Left forelimb (tissue), 1 donor: ENCODE results near the gene CDK16.

ENCODE experiments used
- DNase-seq: peaks from one replicate; pipeline ENCODE4 v3.0.0-alpha.2; 2018; ENCODE audit warnings: low spot score

Gene CDK16

DNA sequence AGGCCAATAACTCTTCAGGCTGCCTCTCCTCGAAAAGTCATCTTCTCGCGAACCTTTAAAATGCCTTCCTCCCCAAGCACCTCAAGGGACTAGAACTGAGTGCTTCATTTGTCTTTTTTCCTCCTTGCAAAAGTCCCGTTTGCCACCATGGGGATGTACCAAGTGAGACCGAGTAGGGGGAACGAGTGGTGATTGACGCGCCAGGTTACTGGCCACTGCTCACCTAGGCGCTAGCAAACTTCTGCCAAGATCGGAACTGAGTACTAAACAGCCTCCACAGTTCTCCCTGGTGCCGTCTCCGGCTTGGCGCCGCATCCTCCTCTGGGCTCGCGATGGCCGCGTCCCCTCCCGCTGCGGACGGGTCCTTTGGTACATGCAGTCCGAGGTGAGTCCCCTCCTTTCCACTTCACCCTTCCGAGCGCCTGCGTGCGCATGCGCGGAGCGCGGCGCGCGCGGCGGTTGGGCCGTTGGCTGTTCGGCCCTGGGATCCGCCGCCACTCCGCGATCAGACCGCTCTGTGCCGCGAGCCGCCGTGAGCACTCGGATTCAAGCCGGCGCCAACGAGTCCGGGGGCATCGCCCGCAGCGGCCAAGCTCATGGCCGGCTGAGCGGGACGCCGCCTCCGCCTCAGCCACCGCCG is at the start of gene CDK16:
CDK16 (plus strand) TSS at position 402 of the 640 bp plus-strand sequence. CDS start 4,877 bp downstream, outside the sequence.
- peak; percentile 87 for DNase-seq

DNA sequence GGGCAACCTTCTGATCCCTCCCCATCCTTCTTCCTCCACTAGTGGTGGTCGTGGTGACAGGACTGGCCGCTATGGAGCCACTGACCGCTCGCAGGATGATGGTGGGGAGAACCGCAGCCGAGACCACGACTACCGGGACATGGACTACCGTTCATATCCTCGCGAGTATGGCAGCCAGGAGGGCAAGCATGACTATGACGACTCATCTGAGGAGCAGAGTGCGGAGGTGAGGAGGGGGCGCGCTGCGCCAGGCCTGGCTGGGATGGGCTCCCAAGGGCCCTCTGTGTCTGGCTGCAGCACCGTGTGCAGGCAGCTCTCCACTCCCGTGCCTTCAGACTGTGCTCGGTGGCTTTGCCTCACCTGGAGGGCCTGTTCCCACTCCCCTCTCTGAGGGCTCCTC is 49.2 kb upstream of the CDK16 start:
- DNase-seq: no peak

DNA sequence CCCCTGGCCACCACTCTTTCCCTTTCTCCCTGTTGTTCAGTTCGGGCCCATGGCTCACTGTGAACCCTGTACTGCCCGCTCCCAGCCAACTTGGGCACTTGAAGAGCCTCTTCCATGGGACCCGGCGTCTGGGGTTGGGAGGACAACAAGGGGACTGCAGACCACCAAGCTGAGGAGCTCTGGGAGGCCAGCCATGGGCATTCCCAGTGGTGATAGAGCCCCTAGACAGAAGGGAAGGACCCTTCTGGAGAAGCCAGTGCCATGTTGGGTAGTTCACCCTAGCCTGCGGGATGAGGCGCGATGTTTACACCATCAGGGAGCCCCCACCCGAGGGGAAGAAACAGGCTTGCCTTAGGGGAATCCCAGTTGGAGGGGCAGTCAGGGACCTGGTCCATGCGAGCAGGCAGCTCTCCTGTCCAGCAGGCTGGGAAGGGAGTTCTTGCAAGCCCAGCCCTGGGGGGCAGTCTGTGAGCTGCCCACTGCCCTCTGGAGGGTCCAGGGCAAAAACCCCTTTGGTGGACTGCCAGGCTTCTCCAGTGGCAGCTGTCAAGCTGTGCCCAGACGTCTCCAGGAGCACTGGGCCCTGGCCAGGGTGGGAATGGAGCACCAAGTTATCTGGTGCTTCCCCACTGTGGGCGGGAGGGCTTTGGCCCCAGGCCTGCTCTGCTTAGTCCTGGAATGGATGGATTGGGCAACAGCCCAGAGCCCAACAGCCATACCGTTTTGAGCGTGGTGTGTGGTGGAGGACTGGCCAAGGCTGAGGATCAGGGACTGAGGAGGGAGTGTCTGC is 48.6 kb upstream of the CDK16 start:
- no peak for DNase-seq

DNA sequence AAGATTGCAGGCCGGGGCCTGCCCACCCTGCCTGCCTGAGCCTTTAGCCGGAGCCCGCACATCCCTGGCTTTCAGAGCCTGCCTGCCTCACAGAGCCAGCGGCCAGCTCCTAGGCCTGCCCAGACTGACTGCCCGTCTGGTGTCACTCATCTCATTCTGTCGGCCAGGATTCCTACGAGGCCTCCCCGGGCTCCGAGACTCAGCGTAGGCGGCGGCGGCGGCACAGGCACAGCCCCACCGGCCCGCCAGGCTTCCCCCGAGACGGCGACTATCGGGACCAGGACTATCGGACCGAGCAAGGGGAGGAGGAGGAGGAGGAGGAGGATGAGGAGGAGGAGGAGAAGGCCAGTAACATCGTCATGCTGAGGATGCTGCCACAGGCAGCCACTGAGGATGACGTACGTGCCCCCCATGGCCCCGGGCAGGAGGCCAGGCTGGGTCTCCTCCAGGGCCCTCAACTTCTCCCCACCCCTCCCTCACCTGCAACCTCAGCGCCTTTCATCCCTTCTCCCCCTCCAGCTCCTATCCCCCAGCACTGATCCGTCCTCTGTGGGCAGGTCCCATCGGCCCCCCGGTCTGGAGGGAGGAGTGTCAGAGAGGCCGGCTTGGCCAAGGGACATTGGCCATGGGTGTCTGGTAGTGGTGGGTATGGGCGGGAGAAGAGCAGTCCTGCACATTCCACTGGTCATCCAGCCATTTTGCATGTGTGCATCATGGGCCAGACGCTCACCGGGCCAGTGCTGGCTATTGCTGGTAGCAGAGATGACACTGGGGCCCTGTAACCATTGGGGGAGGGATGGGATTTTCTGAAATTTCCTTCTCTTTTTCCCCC is 47.4 kb upstream of the CDK16 start:
- no peak for DNase-seq

DNA sequence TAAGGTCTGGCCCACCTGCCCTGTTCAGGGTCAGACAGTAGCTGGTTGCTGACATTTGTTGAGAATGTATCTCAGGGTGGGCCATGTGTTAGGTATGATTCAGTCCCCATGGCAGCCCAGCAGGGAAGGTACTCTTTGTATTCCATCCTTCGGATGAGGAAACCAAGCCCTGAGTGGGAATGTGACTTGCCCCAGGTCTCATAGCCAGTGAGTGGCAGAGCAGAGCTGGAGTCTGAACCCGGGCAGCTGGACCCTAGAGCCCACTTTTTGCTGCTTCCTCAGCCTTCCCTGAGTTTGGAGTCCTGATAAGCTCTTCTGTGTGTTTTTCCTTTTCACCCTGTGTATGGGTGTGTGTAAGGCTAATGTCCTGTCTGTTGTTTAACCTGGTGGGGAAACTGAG is 46.5 kb upstream of the CDK16 start:
- DNase-seq: no peak

DNA sequence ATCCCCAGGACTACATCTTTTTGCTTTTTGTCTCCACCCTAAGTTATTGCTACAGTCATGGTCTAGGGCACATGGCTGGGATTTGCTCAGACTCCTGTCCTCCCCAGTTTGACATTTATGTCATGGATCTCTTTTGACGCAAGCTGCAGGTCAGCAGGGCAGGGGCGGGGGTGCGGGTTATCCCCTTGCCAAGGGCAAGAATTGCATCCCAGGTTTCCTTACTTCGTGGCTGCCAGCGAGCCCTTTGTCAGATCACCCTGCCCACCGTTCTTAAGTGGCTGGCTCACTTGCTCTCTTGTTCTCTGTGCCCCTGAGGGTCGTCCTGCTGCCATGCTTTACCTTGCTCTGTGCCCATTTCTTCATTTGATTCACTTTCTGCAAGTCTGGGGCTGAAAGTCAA is 45.9 kb upstream of the CDK16 start:
- no peak for DNase-seq

DNA sequence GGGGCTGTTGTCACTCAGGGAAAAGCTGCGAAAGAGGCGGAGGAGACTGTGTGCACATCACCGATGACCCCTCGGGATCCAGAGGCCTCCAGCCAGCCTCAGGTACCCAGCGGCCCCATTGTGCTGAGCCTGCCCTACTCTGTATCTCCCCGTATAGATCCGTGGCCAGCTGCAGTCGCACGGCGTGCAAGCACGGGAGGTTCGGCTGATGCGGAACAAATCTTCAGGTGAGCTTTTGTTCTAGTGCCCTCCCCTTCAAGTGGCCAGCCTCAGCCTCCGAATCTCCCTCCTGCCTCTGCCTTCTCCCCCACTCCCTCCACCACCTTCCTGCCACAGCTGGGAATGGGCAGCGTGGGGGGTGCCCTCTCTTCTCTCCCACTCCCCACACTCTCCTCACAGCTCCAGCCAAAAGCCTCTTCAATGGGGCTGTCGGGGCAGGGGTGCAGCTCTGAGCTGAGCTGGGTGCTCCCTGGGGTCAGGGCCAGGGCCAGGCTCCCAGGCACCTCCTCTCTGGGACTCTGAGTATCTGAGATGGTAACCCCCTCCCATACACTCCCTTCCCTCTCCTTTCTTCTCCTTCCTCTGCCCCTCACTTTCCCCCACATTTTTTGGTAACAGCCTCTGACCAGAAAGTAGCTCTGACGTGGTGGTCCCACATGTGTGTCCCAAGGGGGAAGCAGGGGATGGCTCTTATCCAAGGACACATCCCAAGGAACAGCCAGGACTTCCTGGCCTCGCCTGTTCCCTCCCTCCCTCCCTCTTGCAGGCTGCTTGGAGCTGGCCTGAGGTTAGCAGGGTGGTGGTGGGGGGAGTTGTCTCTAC is 45.3 kb upstream of the CDK16 start:
- DNase-seq: no peak

DNA sequence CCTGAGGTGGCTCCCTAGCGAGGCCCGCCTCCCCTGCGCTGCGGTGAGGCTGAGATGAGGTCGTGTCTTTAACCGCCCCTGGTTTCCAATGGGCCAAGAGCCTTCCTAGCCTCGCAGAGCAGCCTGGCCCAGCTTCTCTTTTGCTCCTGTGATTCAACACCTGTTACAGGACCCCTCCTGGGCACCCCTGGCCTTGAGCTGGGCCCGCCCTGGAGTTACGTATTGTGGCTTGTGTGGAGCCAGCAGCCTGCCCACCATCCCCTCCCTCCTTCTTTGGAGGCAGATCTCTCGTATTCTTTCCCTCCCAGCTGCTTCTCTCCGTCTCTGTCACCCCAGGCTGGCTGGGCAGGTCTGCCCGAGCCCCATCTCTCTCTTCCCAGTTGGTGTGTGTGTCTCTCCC is 44.1 kb upstream of the CDK16 start:
- no peak for DNase-seq

DNA sequence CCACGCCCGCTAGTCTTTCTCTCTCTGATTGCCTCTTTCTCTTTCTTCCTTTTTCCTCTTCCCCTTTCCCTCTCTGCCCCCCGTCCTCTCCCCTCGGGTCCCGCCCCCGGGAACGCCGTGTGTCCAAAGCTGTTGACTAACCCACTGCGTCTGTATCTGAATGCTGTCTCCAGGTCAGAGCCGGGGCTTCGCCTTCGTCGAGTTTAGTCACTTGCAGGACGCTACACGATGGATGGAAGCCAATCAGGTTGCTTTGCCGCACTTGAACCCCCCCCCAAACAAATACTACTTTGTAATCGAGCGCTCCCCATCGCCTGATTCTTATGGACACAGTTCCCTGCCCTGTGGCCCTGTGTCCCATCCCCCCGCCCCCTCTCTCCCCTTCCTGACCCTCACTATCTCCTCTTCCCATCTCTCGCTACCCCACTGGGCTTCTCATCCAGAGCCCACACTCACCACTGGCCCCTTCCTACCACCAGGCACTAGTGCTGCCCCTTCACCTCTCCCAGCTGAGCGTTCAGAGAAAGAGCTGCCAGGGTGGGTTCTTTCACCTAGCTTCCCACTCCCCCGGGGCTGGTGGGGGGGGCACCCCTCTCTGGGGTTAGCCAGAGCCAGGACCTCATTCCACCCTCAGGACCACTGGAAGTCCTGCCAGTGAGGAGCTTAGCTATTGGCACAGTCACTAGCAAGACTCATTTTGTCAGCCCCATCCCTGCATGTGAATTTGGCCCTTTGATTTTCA is 43.5 kb upstream of the CDK16 start:
- DNase-seq: no peak

DNA sequence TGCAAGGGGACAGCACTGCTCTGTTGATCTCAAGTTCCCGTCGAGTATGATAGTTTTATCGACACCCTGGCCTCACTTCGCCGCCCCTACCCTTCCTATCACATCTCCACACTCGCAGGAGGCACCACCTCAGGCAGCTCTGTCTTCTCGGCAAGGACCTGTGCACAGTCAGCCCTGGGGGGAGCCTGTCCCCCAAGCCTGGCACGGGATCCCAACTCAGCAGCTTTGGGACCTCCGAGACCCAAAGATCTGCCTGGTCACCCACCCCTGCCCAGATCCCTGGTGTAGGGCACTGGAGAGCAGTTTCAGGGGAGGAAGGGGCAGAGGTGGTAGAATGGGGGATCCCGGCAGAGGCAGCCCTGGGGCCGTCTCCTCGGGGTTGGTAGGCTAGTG is 42.9 kb upstream of the CDK16 start:
- DNase-seq: no peak

DNA sequence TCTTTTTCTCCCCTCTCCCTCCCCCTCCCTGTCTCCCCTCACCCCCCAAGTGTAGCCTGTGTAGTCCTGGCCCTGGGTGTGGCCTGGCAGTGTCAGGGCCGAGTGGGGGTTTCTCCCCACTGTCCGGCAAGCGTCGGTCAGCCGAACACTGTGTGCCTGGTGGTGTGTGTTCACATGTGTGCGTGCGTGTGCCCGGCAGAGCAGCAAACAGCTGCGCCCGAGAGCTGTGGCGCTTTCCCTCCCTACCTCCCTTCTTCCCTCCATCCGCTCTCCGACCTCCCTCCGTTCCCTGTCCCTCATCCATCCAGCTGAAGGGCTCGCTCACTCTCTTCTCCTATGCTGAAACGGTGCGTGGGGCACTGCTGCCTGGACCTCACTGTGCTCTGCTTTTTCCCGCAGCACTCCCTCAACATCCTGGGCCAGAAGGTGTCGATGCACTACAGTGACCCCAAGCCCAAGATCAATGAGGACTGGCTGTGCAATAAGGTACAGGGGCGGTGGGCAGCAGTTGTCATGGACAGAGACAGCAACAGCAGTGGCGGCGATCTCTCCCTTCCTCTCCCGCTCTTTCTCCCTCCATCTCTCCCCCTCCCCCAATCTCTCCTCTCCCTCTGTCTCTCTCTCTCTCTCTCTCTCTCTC is 42.3 kb upstream of the CDK16 start:
- DNase-seq: no peak

DNA sequence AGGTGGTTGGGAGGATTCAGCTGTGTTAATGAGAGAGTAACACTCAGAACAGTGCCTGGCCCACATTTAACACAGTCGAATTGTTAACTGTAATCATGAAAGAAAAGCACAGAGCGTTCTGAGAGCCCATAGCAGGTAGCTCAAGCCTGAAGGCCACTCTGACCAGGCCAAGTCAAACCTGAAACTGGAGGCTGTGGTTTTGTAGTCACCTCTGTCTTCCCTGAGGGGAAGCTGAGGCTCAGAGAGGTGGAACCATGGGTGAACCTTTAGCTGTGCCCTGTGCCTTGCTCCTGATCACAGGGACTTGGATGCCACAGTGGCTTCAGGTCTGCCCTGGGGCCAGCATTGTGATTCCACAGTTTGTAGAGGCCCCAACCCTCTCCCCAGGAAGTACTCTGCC is 41.4 kb upstream of the CDK16 start:
- DNase-seq: no peak

DNA sequence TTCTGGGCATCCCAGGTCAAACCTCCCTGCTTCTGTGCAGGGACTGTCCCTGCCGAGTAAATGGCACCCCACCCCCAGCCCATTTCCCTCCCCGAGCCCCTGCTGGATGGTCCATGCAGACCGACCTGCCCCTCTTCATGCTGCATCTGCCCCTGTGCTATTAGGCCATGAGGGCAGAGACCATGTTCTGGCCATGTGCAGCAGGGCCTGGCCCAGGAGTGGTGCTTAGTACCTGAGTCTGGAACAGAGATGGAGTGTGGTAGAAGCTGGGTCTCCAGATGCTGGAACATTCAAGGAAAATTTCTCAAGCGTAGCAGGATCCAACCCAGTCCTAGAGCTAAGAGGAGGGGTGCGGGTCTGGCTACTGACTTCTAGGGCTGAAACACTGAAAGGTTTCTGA is 40.1 kb upstream of the CDK16 start:
- no peak for DNase-seq

DNA sequence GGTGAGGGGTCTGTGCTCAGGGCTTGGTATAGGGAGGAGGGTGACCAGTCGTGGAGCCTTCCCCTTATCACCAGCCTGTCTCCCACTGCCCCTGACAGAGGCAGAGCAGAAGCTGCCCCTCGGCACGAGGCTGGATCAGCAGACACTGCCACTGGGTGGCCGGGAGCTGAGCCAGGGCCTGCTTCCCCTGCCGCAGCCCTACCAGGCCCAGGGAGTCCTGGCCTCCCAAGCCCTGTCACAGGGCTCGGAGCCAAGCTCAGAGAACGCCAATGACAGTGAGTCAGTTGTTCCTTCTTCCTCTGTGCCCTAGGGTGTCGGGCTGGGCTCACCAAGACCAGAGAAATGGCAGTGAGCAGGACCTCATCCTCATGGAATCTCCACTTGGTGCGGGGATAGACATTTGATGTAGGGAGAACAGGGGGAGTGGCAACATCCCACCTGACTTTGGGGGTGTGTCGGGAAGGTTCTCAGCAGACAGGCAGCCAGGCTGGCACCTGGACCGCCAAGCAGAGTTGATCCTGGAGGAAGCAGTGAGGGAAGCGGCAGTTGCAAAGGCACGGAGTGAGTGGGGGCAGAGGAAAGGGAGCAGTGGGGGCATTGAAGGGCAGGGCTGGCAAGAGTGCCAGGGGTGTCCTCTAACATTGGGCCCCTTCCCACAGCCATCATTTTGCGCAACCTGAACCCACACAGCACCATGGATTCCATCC is 39.1 kb upstream of the CDK16 start:
- no peak for DNase-seq

DNA sequence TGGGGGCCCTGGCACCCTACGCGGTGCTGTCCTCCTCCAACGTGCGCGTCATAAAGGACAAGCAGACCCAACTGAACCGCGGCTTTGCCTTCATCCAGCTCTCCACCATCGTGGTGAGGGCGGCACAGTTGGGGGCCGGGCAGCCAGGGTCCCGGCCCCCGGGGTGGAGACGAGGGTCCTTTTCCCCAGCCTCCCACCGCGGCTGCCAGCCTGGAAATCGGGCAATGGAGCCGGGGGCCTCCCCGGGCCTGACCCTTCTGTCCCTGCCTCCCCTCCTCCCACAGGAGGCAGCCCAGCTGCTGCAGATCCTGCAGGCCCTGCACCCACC is 38.6 kb upstream of the CDK16 start:
- no peak for DNase-seq

DNA sequence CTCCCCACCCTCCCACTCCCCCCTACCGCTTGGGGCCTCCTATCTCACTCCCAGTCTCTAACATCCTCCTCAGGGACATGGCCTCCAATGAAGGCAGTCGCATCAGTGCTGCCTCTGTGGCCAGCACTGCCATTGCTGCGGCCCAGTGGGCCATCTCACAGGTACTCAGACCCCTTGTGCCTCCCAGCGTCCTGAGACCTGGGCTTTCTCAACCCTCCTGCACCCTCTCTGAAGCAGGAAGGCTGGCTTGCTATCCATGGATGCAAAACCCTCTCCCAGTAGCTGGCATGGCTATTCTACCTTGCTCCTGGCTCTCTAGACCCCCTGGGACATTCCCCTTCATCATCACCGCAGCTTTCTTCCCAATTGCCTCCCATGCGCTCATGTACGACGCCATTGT is 38.1 kb upstream of the CDK16 start:
- no peak for DNase-seq

DNA sequence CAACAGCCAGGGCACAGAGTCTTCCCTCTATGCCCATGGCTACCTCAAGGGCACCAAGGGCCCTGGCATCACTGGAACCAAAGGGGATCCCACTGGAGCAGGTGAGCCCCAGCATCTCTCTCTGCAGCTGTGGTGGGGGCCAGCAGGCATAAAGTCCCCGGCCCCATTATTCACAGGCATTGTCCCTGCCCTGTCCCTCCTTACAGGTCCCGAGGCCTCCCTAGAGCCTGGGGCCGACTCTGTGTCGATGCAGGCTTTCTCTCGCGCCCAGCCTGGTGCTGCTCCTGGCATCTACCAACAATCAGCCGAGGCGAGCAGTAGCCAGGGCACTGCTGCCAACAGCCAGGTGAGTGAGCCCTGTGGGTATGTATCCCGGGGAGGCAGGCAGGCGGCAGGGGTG is 37.2 kb upstream of the CDK16 start:
- DNase-seq: no peak

DNA sequence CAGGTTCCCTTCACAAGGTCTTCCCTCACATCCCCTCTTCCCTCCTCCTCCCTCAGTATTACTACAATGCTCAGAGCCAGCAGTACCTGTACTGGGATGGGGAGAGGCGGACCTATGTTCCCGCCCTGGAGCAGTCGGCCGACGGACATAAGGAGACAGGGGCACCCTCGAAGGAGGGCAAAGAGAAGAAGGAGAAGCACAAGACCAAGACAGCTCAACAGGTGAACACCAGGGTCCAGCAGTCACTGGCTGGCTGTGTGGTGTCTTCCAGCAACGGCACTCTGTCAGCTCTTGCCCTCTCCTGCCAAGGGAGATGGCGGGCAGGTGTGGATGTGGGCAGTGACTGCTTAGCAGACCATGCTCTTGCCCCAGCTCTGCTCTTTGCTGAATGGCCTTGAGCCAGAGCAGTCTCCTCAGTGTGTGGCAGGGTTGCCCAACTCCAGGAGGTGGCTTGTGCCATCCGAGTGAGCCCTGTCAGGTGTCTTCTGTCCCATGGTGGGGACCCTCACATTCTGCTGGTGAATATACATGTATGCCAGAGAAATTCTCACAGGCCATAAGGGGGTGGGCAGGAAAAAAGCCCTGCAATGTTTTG is 36.3 kb upstream of the CDK16 start:
- DNase-seq: no peak

DNA sequence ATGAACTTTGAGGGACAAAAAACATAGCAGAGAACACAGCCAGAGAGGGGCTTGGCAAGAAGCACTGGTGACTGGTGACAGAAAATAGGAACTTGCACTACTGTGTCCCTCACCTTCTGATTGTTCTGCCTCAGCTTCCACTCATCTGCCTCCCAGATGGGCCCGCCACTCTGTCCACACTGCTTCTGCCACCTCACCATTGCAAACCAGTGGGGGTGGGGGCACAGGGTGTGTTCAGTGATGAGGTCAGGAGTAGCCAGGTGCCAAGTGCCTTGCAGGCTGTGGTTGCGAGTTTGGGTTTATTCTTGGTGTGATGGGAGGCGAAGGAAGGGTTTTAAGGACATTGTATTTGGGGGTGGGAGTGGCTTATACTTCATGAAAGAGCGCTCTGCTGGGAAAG is 34.0 kb upstream of the CDK16 start:
- DNase-seq: no peak

DNA sequence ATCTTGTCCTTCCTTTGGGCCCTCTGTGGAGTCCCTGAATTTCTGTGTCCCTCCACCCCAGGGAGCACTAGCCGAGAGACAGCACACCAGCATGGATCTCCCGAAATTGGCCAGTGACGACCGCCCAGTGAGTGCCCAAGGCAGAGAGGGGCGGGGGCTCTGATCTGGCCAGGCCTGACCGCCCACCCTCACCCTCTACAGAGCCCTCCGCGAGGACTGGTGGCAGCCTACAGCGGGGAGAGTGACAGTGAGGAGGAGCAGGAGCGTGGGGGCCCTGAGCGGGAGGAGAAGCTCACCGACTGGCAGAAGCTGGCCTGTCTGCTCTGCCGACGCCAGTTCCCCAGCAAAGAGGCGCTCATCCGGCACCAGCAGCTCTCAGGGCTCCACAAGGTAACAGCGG is 33.2 kb upstream of the CDK16 start:
- no peak for DNase-seq
